Left lobe of liver (tissue), 2 donors: ENCODE results near the gene GRK6. TPM values are rescaled to one million over a fixed set of nuclear protein-coding genes. Genes with fewer than 3 reads are reported as not detected.
A peak's percentile ranks its signal among the peaks of the same experiment; 100 is the strongest.

Experiments used
- ATAC-seq: fragments of 200-7000 bp; cut with Tn5 transposase; one replicate; pipeline ENCODE4 v1.9.1; 2020; ENCODE audit warnings: mild to moderate bottlenecking, moderate library complexity
- DNase-seq: peaks from one replicate; pipeline ENCODE4 v3.0.0-alpha.2; 2020; ENCODE audit warnings: low spot score
- total RNA-seq: library from RNA; stranded (reverse); gene quantifications from one replicate; pipeline ENCODE4 v1.2.1, GENCODE V29; 2021
- donor health status: DM: no; HTN: no; CAD: no; lungs with moderate emphysema.
- donor health status: DM: no; HTN: yes; CAD: no.

Gene GRK6
- total RNA-seq, 1 donor from 2014 or later = 9.8 TPM

GRCh38 chr5:177468329-177468684, 41.8 kb downstream of the GRK6 start:
- ATAC-seq = no peak

GRCh38 chr5:177468685-177469628, 42.5 kb downstream of the GRK6 start:
- ATAC-seq (no peak), DNase-seq (no peak)

More at GRCh38 chr5:177468329-177468684, 41.8 kb downstream of the GRK6 start:
- DNase-seq = no peak

- DNase-seq (no peak), ATAC-seq (no peak)
These were observed 43.5 kb downstream of the GRK6 start for GRCh38 chr5:177469750-177470525.

GRCh38 chr5:177470759-177471536, 44.5 kb downstream of the GRK6 start:
- DNase-seq (no peak), ATAC-seq (no peak)

GRCh38 chr5:177471610-177472356, 45.3 kb downstream of the GRK6 start:
- no peak for ATAC-seq
- DNase-seq = no peak

GRCh38 chr5:177472460-177473442, 46.3 kb downstream of the GRK6 start:
- DNase-seq = no peak
- peak; percentile 29 for ATAC-seq

- DNase-seq = no peak
- peak; percentile 47 for ATAC-seq
These were observed 47.0 kb downstream of the GRK6 start, which contains the start of gene DBN1 for GRCh38 chr5:177473443-177474001. TSS of gene DBN1 (minus strand) at chr5:177473634. CDS start at chr5:177473521, 113 bp downstream.

GRCh38 chr5:177474002-177474476, 47.6 kb downstream of the GRK6 start:
- DNase-seq (no peak), ATAC-seq (no peak)

GRCh38 chr5:177474846-177475562, 48.5 kb downstream of the GRK6 start:
- ATAC-seq (no peak), DNase-seq (no peak)

GRCh38 chr5:177475563-177476427, 49.3 kb downstream of the GRK6 start:
- DNase-seq (no peak), ATAC-seq (no peak)

- ATAC-seq (no peak), DNase-seq (no peak)
These were observed 50.2 kb downstream of the GRK6 start for GRCh38 chr5:177476531-177477233.

GRCh38 chr5:177477701-177478477, 51.4 kb downstream of the GRK6 start:
- no peak for ATAC-seq

GRCh38 chr5:177478711-177479646, 52.5 kb downstream of the GRK6 start:
- DNase-seq (peak; percentile 85), ATAC-seq (peak; percentile 91)

More at GRCh38 chr5:177477701-177478477, 51.4 kb downstream of the GRK6 start:
- no peak for DNase-seq

GRCh38 chr5:177479774-177480173, 53.3 kb downstream of the GRK6 start:
- DNase-seq (no peak), ATAC-seq (peak; percentile 56)
